HG02973 (cell line): ENCODE measurements around the gene BEND7.
"Not testable (repeated sequence)": the region's sequence is repeated elsewhere in the genome, so short reads cannot be mapped to it uniquely, and the experiment has no call there.

ENCODE experiments used
- ATAC-seq: cut with Tn5 transposase; IDR thresholded peaks from one replicate; pipeline ENCODE4 v1.9.1; 2021; ENCODE audit warnings: moderate library complexity; ENCODE audit not compliant: unreplicated experiment

BEND7 gene

GRCh38 chr10:13483951-13484350, 44.9 kb downstream of the BEND7 start:
- no peak for ATAC-seq

- ATAC-seq = no peak
Observed at GRCh38 chr10:13483073-13483472, 45.7 kb downstream of the BEND7 start.

GRCh38 chr10:13481690-13482089, 47.1 kb downstream of the BEND7 start:
- no peak for ATAC-seq

GRCh38 chr10:13475124-13475523, 53.7 kb downstream of the BEND7 start:
- ATAC-seq = no peak

- no peak for ATAC-seq
Observed at GRCh38 chr10:13473986-13474385, 54.8 kb downstream of the BEND7 start.

- ATAC-seq = no peak
Observed at GRCh38 chr10:13472359-13472758, 56.5 kb downstream of the BEND7 start.

GRCh38 chr10:13470270-13470669, 58.5 kb downstream of the BEND7 start:
- ATAC-seq = no peak

- ATAC-seq = no peak
Observed at GRCh38 chr10:13462551-13462950, 66.3 kb downstream of the BEND7 start.

- no peak for ATAC-seq
Observed at GRCh38 chr10:13458687-13459012, 70.2 kb downstream of the BEND7 start.

GRCh38 chr10:13457958-13458686, 70.7 kb downstream of the BEND7 start:
- ATAC-seq = no peak

GRCh38 chr10:13453896-13454295, 74.9 kb downstream of the BEND7 start:
- ATAC-seq = no peak

GRCh38 chr10:13450069-13450468, 78.7 kb downstream of the BEND7 start:
- no peak for ATAC-seq

GRCh38 chr10:13449296-13449695, 79.5 kb downstream of the BEND7 start:
- no peak for ATAC-seq

GRCh38 chr10:13448216-13448615, 80.6 kb downstream of the BEND7 start:
- no peak for ATAC-seq

GRCh38 chr10:13445656-13446400, 83.0 kb downstream of the BEND7 start:
- ATAC-seq = no peak

- ATAC-seq = no peak
Observed at GRCh38 chr10:13441476-13441875, 87.3 kb downstream of the BEND7 start.

- peak; percentile 51 for ATAC-seq
Observed at GRCh38 chr10:13440185-13441061, 88.4 kb downstream of the BEND7 start.

GRCh38 chr10:13439313-13440184, 89.3 kb downstream of the BEND7 start:
- no peak for ATAC-seq

GRCh38 chr10:13437026-13437555, 91.7 kb downstream of the BEND7 start:
- ATAC-seq = no peak

GRCh38 chr10:13427943-13428342, 100.9 kb downstream of the BEND7 start:
- not testable (repeated sequence) for ATAC-seq
